CD4-positive, alpha-beta T cell treated with Interleukin-4 for 4 hours (primary cell): ENCODE measurements around the gene SEL1L3.
"Not testable (repeated sequence)": the region's sequence is repeated elsewhere in the genome, so short reads cannot be mapped to it uniquely, and the experiment has no call there.

ENCODE experiments used
- DNase-seq: peaks from one replicate; pipeline ENCODE4 v3.0.0-alpha.2; 2020

The SEL1L3 gene

DNA sequence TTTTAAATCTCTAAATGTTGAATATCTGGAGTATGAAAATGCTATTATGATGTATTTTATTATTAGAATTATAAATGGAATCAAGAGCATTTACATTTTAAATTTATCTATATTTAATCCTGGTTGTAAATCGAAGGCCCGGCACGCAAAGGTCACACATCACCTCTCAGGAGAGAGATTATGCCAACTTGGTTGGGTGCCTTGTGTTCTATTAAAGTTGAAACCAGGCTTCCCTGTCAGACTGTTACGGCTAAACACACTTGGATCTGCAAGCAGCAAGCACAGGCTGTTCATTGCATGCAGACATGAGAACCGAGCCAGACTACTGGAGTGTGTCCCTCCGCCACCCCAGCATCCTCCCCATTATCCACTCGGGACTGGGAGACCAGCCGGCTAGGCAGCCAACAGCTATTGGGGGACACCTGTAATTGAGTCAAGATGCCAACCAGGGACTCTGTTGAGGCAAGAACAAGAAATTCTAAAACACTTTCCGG is 16.4 kb upstream of the SEL1L3 start:
- DNase-seq: no peak

DNA sequence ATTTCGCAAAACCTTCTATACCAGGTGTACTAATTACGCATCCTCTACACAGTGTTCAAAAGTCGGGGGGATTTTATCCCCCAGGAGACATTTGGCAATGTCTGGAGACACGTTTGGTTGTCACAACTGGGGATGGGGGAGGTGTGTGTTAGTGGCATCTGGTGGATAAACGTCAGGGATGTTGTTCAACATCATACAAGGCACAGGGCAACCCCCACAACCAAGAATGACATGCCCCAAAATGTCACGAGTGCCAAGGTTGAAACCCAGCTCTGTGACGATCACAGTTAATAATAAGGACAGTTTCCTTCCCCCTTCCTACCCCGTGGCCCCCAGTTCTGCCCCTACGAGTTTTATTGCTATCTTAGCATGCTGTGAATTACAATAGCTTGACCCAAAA is 15.9 kb upstream of the SEL1L3 start:
- DNase-seq: no peak

DNA sequence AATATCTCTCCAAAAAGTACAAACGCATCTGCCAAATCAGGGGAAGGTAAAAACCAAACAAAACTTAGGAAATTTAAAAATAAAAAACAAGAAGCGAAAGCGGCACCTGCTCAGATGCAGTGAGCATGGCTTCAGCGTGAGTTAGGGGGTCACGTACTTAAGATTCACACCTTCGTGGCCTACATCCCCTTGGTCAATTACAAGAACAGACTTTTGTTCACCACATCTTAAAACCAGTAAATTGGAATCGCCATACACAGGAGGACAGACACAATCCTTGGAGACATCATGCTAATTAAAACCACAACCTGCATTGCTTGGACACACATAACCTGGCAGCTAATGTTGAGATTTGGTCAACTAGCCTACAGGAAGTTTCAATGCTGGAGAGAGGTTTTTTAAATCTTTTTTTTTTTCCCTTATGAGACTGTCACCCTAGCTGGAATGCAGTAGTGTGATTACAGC is 12.5 kb upstream of the SEL1L3 start:
- DNase-seq: no peak

DNA sequence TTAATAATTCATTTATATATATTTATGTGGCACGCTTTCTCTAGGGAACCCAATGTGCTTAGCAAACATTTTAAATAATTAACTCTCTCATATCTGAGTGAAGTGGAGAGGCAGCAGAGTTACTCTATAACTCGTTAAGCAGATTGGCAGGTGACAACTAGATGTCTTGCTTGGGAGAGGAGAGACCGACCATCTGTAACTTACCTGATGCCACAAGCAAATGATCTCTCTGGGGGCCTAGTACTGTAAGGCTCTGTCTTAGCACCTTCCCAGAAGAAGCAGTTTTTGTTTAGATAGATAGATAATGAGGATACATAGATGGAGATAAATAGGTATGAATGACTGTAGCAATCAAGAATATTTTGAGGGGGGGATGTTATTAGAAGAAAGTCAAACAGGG is 11.9 kb upstream of the SEL1L3 start:
- no peak for DNase-seq

DNA sequence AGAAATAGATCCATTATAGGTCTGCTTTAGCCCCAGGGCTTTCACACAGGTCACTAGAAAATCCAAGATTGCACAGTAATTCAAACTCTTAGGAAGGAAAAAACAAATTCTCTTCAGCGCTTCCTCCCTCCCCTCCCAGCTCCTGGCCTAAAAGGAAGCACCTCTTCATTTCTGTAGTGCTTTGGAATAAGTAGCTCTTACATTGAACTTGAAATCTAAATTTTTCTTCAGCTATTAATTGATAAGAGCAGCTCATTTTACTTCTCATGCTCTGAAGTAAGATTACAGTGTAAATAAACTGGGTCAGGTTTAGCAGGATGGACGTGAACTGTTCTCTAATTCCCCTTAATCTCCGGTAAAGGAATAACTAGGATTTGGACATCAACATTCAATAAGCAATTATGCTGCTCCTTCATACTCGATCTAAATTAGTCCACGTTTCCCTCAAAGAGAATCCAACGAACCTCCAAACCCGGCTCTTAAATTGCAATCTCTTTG is 10.9 kb upstream of the SEL1L3 start:
- DNase-seq: no peak

DNA sequence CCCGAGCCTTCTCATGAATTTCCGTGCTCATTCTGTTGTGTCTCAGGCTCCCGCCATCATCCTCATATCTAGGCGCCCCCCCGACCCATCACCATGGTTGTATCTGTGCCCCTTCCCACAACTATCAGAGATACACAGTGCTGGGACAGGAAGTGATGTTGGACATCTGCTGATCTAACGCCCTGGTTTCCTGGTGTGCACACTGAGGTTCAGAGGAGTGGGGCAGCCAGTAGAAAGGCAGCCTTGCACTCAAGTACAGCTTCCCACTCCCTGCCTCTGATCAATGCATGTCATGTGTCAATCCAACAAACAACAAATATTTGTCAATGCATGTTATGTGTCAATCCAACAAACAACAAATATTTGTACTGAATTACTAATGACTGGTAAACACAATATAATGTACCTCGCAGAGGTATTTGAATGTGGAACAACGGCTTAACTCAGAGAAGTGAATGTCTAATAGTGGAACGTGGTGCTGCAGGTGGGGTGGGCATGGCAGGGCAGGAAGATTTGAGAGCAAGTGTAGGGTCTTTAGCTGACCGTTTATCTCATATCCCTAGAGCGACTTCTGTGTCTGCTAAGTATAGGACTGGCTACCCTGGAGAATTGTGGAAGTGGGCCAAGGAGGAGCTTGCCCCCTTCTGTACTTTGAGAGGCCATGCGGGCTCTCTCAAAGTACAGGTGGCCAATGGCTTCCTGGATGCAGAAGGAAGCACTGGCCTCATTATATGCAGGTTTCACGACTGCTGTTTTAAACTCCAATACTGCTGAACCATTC is 10.3 kb upstream of the SEL1L3 start:
- no peak for DNase-seq

DNA sequence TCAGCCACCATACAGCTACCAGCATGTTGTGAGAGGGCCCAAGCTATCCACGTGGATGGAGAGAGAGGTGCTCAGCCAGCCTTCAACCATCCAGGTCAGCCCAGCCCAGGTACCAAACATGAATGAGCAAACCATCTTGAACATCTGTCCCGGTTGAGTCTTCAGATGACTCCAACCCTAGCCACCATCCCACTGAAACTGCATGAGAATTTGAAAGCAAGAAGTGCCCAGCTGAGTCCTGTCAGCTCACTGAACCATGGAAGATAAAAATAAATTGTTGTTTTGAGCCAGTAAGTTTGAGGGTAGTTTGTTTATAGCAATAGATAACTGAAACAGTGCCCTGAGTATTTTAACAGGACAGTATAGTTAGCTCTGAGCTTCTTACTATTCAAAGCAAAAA is 7.3 kb upstream of the SEL1L3 start:
- no peak for DNase-seq

DNA sequence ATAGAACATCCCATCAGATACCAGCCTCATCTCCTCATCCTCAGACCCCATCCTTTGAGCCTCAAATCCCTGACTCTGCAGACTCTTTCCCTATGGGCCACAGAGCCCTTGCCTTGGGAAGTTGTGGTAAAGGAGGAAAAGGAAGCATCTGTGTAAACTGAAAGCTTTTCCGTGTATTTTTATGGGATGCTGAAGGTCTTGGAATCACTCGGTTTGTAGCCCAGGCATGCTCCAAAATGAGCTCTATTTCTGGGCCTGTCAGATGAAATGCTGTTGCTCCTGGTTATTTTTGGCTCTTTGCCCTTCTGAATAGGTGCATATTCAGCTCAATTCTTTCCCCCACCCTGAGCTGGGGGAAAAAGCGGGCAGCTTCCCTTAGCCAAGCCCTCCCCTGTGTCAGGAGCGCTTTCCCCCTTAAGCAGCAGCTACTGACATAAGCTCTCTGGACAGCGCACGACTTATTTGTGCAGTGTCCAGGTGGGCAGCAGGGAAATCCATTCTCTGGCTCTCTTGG is 5.0 kb upstream of the SEL1L3 start:
- DNase-seq: no peak

DNA sequence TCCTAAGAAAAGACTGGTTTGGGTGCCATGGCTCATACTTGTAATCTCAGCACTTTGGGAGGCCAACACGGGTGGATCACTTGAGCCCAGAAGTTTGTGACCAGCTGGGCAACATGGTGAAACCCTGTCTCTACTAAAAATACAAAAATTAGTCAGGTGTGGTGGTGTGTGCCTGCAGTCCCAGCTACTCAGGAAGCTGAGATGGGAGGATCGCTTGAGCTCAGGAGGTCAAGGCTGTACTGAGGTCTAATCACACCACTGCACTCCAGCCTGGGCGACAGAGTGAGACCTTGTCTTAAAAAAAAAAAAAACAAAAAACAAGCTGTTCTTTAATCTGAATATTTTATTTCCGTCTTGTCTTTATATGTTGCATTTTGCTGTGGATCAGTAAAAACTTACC is 3.6 kb upstream of the SEL1L3 start:
- not testable (repeated sequence) for DNase-seq

DNA sequence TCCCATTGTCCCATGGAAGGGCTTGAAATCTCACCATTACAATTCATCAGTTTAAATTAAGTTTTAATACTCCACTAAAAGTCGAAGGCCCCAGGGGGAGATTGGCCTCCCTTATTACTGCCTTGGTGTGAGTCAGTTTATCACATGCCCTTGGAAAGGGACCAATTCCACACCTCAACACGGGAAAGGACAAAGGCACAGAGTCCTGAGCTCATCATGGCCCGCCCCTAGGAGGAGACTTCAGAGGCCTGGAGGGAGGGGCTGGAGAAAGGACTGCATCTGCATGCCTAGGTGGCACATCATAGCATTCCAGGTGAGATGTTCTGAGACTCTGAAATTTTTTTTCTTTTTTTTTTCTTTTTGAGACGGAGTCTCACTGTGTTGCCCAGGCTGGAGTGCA is 2.8 kb upstream of the SEL1L3 start:
- DNase-seq: no peak

DNA sequence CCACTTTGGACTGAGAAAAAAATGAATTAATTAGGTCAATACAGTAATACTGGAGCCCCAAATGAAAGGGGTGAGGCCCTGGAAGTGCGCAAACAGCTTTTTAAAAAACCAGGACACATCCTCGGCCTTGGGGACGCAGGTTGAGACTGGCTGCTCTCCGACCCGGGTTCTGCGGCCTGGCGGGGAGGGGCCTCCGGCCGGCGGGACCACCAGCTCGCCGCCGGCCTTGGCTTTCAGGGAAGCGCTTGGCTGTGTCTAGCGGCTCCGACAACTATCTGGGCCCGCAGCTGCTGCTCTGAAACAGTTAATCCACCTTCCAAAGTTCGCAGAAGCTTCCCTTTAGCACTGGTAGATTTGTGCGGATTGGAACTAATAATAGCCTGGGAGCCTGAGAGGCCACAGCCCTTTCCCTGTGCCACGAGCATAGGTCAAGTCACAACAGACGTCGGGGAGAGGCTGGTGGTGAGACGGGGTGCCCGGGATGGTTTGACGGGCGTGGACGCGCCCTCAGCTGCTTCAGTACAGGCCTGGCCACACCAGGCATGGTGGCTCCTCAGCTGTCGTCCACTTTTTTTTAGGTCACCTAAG is 1.1 kb upstream of the SEL1L3 start:
- no peak for DNase-seq

DNA sequence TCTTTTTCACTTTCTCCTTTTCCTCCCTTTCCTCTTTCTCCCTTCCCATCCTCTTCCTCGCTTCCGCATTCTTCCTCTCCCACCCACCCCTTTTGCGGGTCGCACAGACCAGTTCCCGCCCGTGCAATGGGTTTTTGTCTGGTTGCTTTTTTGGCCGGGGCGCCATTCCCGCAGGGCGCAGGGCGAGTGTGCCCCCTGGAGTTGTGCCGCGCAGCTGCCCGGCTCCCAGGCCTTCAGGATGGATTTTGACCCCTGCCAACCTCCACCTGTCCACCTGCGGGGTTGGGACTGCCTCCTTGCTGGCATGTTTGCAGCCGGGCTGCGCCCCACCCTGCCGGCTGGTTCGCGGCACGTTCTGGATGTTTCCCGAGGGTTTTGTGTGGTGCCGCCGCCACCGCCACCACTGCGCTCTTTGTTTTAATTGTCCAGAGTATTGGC is 578 bp upstream of the SEL1L3 start:
- DNase-seq: no peak

DNA sequence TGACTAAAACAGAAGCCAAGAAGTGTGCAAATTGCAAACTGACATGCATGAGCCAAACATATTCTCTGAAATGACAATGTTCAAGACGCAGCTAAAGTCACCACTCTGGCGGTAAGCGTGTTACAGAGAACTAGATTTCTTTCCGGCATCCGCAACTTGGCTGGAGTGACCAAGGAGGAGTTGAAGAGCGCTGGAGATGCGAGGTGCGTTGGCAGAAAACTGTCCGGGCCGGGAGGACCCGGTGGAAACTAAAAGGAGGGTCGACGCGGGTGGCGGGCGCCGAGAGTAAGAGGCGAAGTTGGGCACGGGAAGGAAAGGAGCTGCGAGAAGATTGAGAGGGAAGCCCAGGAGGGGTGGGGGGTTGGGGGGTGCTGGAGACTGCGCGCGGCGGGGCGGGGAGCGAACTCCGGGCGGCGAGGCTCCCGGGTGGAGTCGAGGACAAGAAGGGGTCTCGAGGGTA is 807 bp downstream of the SEL1L3 start:
- peak; percentile 39 for DNase-seq

DNA sequence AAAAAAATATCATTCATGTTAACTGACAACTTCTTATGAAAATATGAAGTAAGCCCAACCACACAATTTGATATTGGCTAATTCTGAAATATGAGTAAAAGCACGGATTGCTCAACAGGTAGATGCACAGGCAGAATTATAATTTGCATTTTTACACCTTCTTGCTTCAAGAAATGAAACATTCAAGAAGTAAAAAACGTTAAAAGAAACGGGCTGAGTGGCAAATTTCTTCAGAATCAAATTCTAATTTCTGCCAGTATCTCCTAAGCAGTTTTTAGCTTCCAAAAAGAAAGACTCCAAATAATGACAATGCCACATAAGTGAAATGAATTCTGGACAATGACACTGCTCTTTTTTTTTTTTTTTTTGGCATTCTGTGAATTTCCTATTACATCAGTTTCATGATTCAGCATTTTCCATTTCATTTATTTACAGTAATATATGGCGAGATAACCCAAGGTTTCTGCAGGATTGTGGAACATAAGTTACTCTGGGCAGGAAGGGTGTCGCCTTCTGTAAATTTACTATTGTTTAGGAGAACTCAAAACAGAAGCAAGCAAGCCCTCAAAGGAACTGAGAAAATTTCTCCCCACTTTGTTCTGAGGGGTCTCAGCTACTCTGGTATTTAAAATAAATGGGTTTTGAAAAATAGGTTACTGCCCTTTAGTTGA is 1.4 kb downstream of the SEL1L3 start:
- no peak for DNase-seq

DNA sequence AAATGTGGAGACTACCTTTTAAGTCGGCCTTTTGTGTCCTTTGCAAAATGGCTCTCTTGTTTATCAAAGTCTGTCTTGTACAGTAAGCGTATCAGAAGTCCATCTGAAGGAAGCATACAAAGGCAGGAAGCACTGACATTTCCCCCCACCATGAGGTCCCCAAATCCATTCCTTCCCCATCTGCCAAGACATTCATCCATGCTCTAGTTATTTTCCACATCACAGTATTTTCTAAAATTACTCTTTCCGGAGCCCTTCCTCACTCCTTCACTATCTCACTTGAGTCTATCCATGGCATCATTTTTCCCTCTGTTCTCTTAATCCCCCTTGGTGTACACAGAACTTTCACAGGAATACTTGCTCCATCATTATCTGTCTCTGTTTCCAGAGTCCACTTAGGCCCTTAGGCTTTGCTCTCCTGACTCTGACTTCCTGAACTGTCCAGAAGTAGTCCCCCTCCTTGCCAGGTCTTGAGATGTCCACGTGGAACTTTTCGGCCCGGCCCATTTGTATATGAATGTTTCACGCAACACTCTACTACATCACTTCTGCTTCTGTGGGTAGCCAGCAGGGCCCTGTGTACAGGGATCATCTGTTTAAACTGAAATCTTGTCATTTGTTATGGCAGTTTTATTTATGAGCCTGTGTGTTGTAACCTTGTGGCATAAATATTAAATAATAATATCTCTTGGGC is 2.1 kb downstream of the SEL1L3 start:
- DNase-seq: peak; percentile 30

DNA sequence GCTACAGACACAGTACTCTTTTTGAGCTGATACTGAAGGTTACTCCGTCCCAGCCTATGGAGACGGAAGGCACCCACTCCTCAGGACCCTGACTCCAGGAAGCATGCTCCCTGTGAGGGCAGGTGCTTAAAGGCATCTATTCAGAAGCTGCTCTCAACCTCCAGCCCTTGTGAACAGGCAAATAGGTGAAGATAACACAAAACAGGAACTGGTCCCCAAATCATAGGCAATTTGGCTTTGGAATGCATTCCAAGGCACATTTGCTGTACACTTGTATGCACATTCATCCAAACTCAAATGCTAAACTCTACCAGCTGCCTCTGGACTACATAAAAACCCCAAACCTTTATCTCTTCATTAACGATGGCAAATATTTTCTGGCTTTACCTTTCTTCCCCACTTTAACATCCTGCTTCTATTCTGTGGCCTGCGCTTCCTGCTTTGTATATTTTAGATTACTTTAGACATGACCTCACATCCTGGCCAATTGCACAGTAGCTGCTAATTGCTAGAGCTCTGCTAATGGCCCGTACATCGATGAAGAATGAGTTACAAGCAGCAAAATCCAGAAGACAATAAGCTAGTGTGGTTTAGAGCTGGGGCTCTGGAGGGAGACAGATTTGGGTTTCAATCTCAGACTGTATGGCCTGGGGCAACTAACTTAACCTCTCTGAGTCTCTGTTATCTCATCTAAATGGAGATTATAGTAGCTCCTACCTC is 3.2 kb downstream of the SEL1L3 start:
- DNase-seq: peak; percentile 72

DNA sequence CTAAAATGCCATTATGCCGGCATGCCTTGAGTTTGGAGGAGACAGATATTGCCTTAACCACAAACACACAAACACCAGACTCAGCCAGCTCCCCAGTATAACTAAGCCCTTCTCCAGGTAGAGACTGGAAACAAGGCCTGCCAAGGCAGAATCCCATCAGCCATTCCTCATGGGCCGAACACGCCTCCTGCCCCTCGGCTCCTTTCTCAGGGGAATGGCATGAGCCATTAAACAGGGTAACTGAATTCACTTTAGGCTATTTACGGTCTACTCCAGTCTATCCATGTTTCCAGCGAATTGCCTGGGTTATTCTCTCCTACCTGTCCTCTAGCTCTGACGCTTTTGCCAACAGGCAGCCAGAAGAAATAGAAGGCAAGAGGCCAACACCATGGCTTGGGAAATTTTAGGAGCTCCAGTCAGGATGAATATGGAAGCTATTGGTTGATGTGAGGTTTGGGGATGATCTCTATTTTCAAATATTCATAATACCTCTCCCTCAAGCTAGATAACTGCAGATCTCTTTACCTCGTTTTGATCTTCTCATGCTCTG is 4.9 kb downstream of the SEL1L3 start:
- DNase-seq: no peak

DNA sequence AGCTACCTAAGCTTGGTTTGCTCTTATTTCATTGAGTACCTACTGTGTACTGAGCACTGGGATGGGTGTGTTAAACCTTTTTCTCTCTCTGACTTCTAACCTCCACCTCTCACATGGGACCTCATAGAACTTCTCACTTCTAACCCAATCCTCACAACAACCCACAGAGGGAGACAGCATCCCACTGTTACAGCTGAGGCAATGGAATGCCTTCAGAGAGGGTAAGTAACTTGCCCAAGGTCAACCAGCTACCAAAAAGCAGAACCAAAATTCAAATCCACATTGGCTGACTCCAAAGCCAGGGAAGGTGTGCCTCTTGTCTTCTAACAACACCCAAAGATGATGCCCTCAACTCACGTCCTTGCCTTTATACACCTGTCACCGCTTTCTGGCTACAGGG is 5.4 kb downstream of the SEL1L3 start:
- no peak for DNase-seq

DNA sequence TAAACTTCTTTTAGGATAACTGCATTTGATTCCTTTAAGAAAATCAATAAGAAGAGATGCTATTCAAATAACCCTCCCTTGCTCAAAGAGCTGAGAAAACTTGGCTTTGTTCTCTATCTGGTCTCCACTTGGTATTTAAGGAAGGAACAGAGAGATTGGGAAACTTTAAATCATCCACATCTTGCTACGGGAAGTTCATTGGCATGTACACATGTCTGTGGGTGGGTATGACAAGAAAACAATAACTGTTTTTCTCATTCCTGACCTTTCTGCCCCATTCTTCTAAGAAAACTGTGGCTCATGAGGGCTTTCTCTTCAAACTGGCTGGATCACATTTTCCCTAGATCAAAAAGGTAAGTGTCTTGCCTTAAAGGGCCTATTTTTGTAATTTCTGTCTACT is 6.0 kb downstream of the SEL1L3 start:
- DNase-seq: no peak

DNA sequence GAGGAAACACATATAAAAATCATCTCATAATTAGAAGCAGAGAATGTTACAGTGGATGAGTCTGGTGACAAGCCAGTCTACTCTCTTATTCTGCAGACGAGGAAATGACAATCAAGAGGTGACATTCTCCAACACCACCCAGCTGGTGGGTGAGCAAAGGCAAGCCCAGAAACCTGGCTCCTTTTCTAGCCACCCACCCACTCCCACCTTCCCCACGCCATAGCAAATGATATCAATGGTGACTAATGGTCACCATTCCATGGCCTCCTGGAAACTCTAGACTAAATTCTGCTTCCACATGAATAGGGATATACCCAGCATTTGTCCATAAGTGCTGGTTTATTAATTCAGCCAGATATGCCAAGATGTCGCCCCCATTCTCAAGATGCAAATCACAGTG is 10.7 kb downstream of the SEL1L3 start:
- DNase-seq: no peak

DNA sequence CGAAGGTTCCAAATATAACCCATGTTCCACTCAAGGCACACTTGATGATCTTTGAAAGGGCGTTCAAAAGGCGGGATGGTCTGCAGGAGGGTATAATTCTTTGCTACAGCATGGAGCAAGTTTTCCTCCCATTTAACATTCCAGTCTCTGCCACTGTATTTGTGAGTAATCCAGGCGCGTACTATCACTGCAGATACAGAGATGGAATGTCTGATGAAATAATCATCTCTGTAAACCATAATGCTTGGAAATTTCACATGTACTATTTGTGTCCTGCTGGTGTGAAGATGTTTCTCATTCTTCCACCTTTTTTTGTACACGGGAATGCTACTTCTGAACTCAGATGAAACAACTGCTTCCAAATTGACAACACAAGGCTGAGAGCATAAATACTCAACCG is 15.5 kb downstream of the SEL1L3 start:
- no peak for DNase-seq
